WTC11 (cell line): ENCODE measurements around the gene MED27.

Experiments used
- ATF3 ChIP-seq: sonication (generic); formaldehyde crosslinking; conservative IDR thresholded peaks from 2 replicates; pipeline ENCODE4 v1.8.1; 2022; ENCODE audit warnings: mild to moderate bottlenecking, missing genetic modification reagents
- SOX15 ChIP-seq: fragments of 250-450 bp; sonication (Bioruptor Pico); IDR thresholded peaks from 2 replicates; pipeline ENCODE4 v1.9.0; 2021; ENCODE audit warnings: mild to moderate bottlenecking
- TEAD1 ChIP-seq: sonication (generic); formaldehyde crosslinking; IDR thresholded peaks from 2 replicates; pipeline ENCODE4 v1.8.0; 2022; ENCODE audit warnings: mild to moderate bottlenecking, missing genetic modification reagents

GRCh38 chr9:132002643-132003318 lies 76.9 kb downstream of the MED27 start:
- TF ChIP-seq TEAD1 (CRISPR knock-in tag) (no peak), SOX15 (no peak), ATF3 (no peak)
